Measurements from ENCODE around the gene FREM1. TPM values are rescaled to one million over a fixed set of nuclear protein-coding genes. Genes with fewer than 3 reads are reported as not detected.

The FREM1 gene
- polyA plus RNA-seq, 1 donor, result 19.4 TPM

- DNase-seq (ENCODE audit: low read depth), result no peak
These were observed 87.6 kb downstream of the FREM1 start for GRCh38 chr9:14822666-14823065.

- no peak for DNase-seq (ENCODE audit: low read depth)
These were observed 91.0 kb downstream of the FREM1 start for GRCh38 chr9:14819183-14819582.

GRCh38 chr9:14814249-14814628, 96.0 kb downstream of the FREM1 start:
- DNase-seq (ENCODE audit: low read depth), result no peak

GRCh38 chr9:14813336-14814248, 96.6 kb downstream of the FREM1 start:
- DNase-seq (ENCODE audit: low read depth), result no peak

- no peak for DNase-seq (ENCODE audit: low read depth)
These were observed 97.4 kb downstream of the FREM1 start for GRCh38 chr9:14812806-14813205.

- no peak for DNase-seq (ENCODE audit: low read depth)
These were observed 98.4 kb downstream of the FREM1 start for GRCh38 chr9:14811844-14812243.

GRCh38 chr9:14806941-14807520, 103.2 kb downstream of the FREM1 start:
- no peak for DNase-seq (ENCODE audit: low read depth)

- DNase-seq (ENCODE audit: low read depth), result no peak
These were observed 111.2 kb downstream of the FREM1 start for GRCh38 chr9:14799030-14799429.

GRCh38 chr9:14797435-14797834, 112.8 kb downstream of the FREM1 start:
- DNase-seq (ENCODE audit: low read depth), result no peak

- DNase-seq (ENCODE audit: low read depth), result no peak
These were observed 116.8 kb downstream of the FREM1 start for GRCh38 chr9:14793389-14793788.

GRCh38 chr9:14790628-14791027, 119.6 kb downstream of the FREM1 start:
- no peak for DNase-seq (ENCODE audit: low read depth)

- no peak for DNase-seq (ENCODE audit: low read depth)
These were observed 121.4 kb downstream of the FREM1 start for GRCh38 chr9:14788846-14789245.

GRCh38 chr9:14783358-14783757, 126.9 kb downstream of the FREM1 start:
- no peak for DNase-seq (ENCODE audit: low read depth)

- DNase-seq (ENCODE audit: low read depth), result no peak
These were observed 127.8 kb downstream of the FREM1 start for GRCh38 chr9:14782286-14783051.

- no peak for DNase-seq (ENCODE audit: low read depth)
These were observed 129.5 kb downstream of the FREM1 start for GRCh38 chr9:14780693-14781092.

GRCh38 chr9:14780251-14780650, 130.0 kb downstream of the FREM1 start:
- DNase-seq (ENCODE audit: low read depth), result no peak

GRCh38 chr9:14779566-14780022, 130.6 kb downstream of the FREM1 start:
- no peak for DNase-seq (ENCODE audit: low read depth)

- DNase-seq (ENCODE audit: low read depth), result no peak
These were observed 131.7 kb downstream of the FREM1 start for GRCh38 chr9:14778565-14778964.

GRCh38 chr9:14775917-14776316, 134.3 kb downstream of the FREM1 start:
- no peak for DNase-seq (ENCODE audit: low read depth)

- DNase-seq (ENCODE audit: low read depth), result no peak
These were observed 139.6 kb downstream of the FREM1 start for GRCh38 chr9:14770592-14770991.

- DNase-seq (ENCODE audit: low read depth), result no peak
These were observed 141.0 kb downstream of the FREM1 start for GRCh38 chr9:14769230-14769571.

GRCh38 chr9:14768405-14769229, 141.6 kb downstream of the FREM1 start:
- DNase-seq (ENCODE audit: low read depth), result peak; percentile 71

All from forelimb muscle (tissue), 1 donor.